OCI-LY7 (cell line): ENCODE results near the gene DDX39B. TPM values are rescaled to one million over a fixed set of nuclear protein-coding genes. Genes with fewer than 3 reads are reported as not detected.
"Not testable (repeated sequence)": the region's sequence is repeated elsewhere in the genome, so short reads cannot be mapped to it uniquely, and the experiment has no call there.

Experiments used
- BruUV-seq: library from RNA; stranded (reverse); fragments of 400-500 nt; replicated peaks from 2 replicates; lab custom pipeline; 2021; lab: Mats Ljungman, UMichigan
- CTCF ChIA-PET: fragments of 300-600 bp; sonication (Branson Sonifier 250); formaldehyde crosslinking; loops from one replicate; lab custom pipeline; 2022; ENCODE audit warnings: antibody characterized with exemption; ENCODE audit not compliant: unreplicated experiment; lab: Charles Lee
- POLR2A ChIA-PET: fragments of 300-600 bp; sonication (Branson Sonifier 250); formaldehyde crosslinking; loops from one replicate; lab custom pipeline; 2022; ENCODE audit warnings: antibody characterized with exemption; lab: Charles Lee
- DNase-seq: peaks from one replicate; pipeline ENCODE4 v3.0.0-alpha.2; 2015; ENCODE audit warnings: low spot score
- H2AFZ ChIP-seq: fragments of 200-600 bp; sonication (generic), shearing (Covaris generic); 2 replicates; pipeline ENCODE4 v1.6.1; 2014; ENCODE audit warnings: mild to moderate bottlenecking, antibody characterized with exemption, low read length, moderate library complexity
- H3K27ac ChIP-seq: fragments of 200-600 bp; sonication (generic); 2 replicates; pipeline ENCODE4 v1.5.1; 2014; ENCODE audit warnings: mixed run types, low read depth, mild to moderate bottlenecking, moderate library complexity, low read length, inconsistent platforms; ENCODE audit not compliant: poor library complexity, severe bottlenecking
- H3K36me3 ChIP-seq: fragments of 200-600 bp; sonication (generic); 2 replicates; pipeline ENCODE4 v1.6.1; 2014; ENCODE audit warnings: mild to moderate bottlenecking, antibody characterized with exemption, low read length, moderate library complexity, mixed read lengths; ENCODE audit not compliant: insufficient read depth
- H3K4me1 ChIP-seq: fragments of 200-600 bp; sonication (generic); 2 replicates; pipeline ENCODE4 v1.5.1; 2014; ENCODE audit warnings: mild to moderate bottlenecking, low read length; ENCODE audit not compliant: insufficient read depth, poor library complexity, severe bottlenecking
- H3K4me2 ChIP-seq: fragments of 200-600 bp; sonication (generic); 2 replicates; pipeline ENCODE4 v1.6.1; 2014; ENCODE audit warnings: mild to moderate bottlenecking, low read length
- H3K4me3 ChIP-seq: fragments of 200-600 bp; sonication (generic); 2 replicates; pipeline ENCODE4 v1.5.1; 2014; ENCODE audit warnings: mild to moderate bottlenecking, low read depth, low read length; ENCODE audit not compliant: poor library complexity, severe bottlenecking
- H3K79me2 ChIP-seq: fragments of 200-600 bp; sonication (generic); 2 replicates; pipeline ENCODE4 v1.6.1; 2016; ENCODE audit warnings: low read depth, mild to moderate bottlenecking, low read length, moderate library complexity, mixed read lengths; ENCODE audit not compliant: insufficient read depth
- H3K9me2 ChIP-seq: fragments of 200-600 bp; sonication (generic); 2 replicates; pipeline ENCODE4 v1.6.1; 2016; ENCODE audit warnings: mild to moderate bottlenecking, low read length, mixed read lengths; ENCODE audit not compliant: insufficient read depth
- H3K9me3 ChIP-seq: fragments of 200-600 bp; sonication (generic); 2 replicates; pipeline ENCODE4 v1.6.1; 2014; ENCODE audit warnings: mild to moderate bottlenecking, mixed run types, low read length, mixed read lengths
- H4K20me1 ChIP-seq: fragments of 200-600 bp; sonication (generic); 2 replicates; pipeline ENCODE4 v1.6.1; 2014; ENCODE audit warnings: mild to moderate bottlenecking, antibody characterized with exemption, low read length, moderate library complexity, mixed read lengths; ENCODE audit not compliant: insufficient read depth
- CTCF ChIP-seq: fragments of 200-600 bp; sonication (generic); conservative IDR thresholded peaks from 2 replicates; pipeline ENCODE4 v1.5.1; 2014; ENCODE audit warnings: mild to moderate bottlenecking, antibody characterized with exemption, low read length, moderate library complexity, mixed read lengths
- EZH2phosphoT487 ChIP-seq: fragments of 200-600 bp; sonication (generic); IDR thresholded peaks from 2 replicates; pipeline ENCODE4 v1.6.1; 2018; ENCODE audit warnings: low read depth, borderline replicate concordance, mild to moderate bottlenecking, mixed run types, antibody characterized with exemption, low read length, moderate library complexity, mixed read lengths
- intact Hi-C: fragments of 100-400 bp; cut with micrococcal nuclease; formaldehyde crosslinking; loops from one replicate; pipeline ENCODE4 v1.10.0; 2022; ENCODE audit not compliant: unreplicated experiment
- total RNA-seq, 2 experiments: library from RNA; depleted of rRNA in 1 of 2; stranded (reverse); fragments of >200 nt in 1 of 2; shearing (Covaris generic) in 1 of 2; gene quantifications; 2 replicates each; pipeline ENCODE4 v1.2.3, GENCODE V29; 2014 to 2022

The DDX39B gene
- total RNA-seq, 2 experiments from 2014 or later, result 481 to 736 TPM

GRCh38 chr6:31551371-31551770 is 9.6 kb upstream of the DDX39B start:
- H2AFZ ChIP-seq, H3K9me3 ChIP-seq, H4K20me1 ChIP-seq, H3K4me3 ChIP-seq, H3K9me2 ChIP-seq, H3K27ac ChIP-seq, BruUV-seq: not testable (repeated sequence)
- Histone ChIP-seq H3K4me2 (0 out of 2 replicates have a peak overlapping the region, but pooled peaks have one; percentile 24), H3K4me1 (peaks cover 46% of the 10 kb centered on the region), H3K79me2 (peaks cover 16% of the 10 kb centered on the region), H3K36me3 (peaks cover 43% of the 10 kb centered on the region)
- DNase-seq, result peak; percentile 67
- ChIA-PET CTCF (interaction anchor here (0.7 to 2.5 kb wide), 7 partner anchors 9 to 47 kb away, joined by 3 to 32 read pairs (median 4); partner anchors contain the start of gene NCR3), POLR2A (interaction anchor here (0.8 to 3.2 kb wide), 9 partner anchors 9 to 109 kb away, joined by 3 to 34 read pairs (median 4); partner anchors contain the start of genes BAG6 and C6orf47)
- intact Hi-C loops, result loop anchor here (1.0 kb wide), 1 partner anchor 47 kb away; no protein-coding TSS in a partner anchor
- peak; percentile 81 for TF ChIP-seq CTCF

DNA sequence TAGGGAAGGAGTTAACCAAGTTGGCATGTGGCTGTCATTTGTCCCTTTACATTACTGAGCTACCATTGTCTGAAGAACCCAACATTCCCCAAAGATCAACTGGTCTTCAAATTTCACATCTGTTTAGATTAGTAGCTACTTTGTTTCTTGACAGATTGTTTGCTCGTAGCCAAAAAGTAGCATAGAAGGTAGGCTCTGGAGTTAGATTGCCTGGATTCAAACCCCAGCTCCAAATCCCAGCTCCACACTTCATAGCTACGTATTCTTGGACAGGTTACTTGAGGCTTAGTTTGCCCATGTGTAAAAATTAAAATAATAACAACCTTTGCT is 6.7 kb upstream of the DDX39B start:
- no TSS peak for BruUV-seq
- intact Hi-C loops, result loop anchor here (10.0 kb wide), 1 partner anchor 246 kb away; the partner anchor contains the start of gene VARS1

More for the DNA sequence above, 6.7 kb upstream of the DDX39B start:
- no peak overlapping the region for H2AFZ ChIP-seq
- peaks cover 53% of the 10 kb centered on the region for H3K4me1 ChIP-seq
- no peaks in the 10 kb centered on the region for H4K20me1 ChIP-seq
- H3K9me2 ChIP-seq, result no peaks in the 10 kb centered on the region
- peaks cover 17% of the 10 kb centered on the region for H3K79me2 ChIP-seq
- ChIA-PET POLR2A (interaction anchor here (0.7 to 2.9 kb wide), 13 partner anchors 11 to 58 kb away, joined by 3 to 30 read pairs (median 5); partner anchors contain the start of genes LTB, NCR3 and TNF), CTCF (interaction anchor here (0.8 to 3.3 kb wide), 6 partner anchors 32 to 50 kb away, joined by 3 to 23 read pairs (median 4); partner anchors contain the start of gene NCR3)
- DNase-seq, result no peak
- peaks cover 34% of the 10 kb centered on the region for H3K36me3 ChIP-seq
- peak overlapping the region; percentile 64 for H3K27ac ChIP-seq
- no peaks in the 10 kb centered on the region; the same call in 1 of the 2 replicates for H3K9me3 ChIP-seq
- no peak for TF ChIP-seq CTCF
- TF ChIP-seq EZH2phosphoT487, result no peak
- H3K4me2 ChIP-seq, result peak overlapping the region; percentile 82
- peak overlapping the region; percentile 67 for H3K4me3 ChIP-seq
